ENCODE measurements around the gene WDR64. TPM values are rescaled to one million over a fixed set of nuclear protein-coding genes. Genes with fewer than 3 reads are reported as not detected.

WDR64 gene
- total RNA-seq, 2 donors from 2014 or later: not detected

GRCh38 chr1:241627453-241628259 lies 24.4 kb upstream of the WDR64 start:
- intact Hi-C loops (cut with DNase I): loop anchor here (5.0 to 10.0 kb wide), 2 partner anchors 93 to 95 kb away; partner anchors contain the start of gene KMO (in 2 of the 2)
- ATAC-seq (peak in 1 of 2 donors; percentile 59), DNase-seq (no peak)

- intact Hi-C loops (cut with DNase I): no loop called here
- no peak for ATAC-seq
Measured at GRCh38 chr1:241630005-241630404, 22.1 kb upstream of the WDR64 start.

GRCh38 chr1:241630476-241630875 lies 21.6 kb upstream of the WDR64 start:
- DNase-seq (no peak), ATAC-seq (no peak)
- intact Hi-C loops (cut with DNase I): no loop called here

More at GRCh38 chr1:241630005-241630404, 22.1 kb upstream of the WDR64 start:
- no peak for DNase-seq

GRCh38 chr1:241630899-241631298 lies 21.2 kb upstream of the WDR64 start:
- no peak for ATAC-seq
- DNase-seq: no peak
- intact Hi-C loops (cut with DNase I): no loop called here

GRCh38 chr1:241631674-241632073 lies 20.4 kb upstream of the WDR64 start:
- ATAC-seq: no peak
- no peak for DNase-seq
- intact Hi-C loops (cut with DNase I): no loop called here

GRCh38 chr1:241632987-241633386 lies 19.1 kb upstream of the WDR64 start:
- DNase-seq (no peak), ATAC-seq (no peak)
- intact Hi-C loops (cut with DNase I): no loop called here

GRCh38 chr1:241635556-241636152 lies 16.4 kb upstream of the WDR64 start:
- DNase-seq (no peak), ATAC-seq (no peak)
- intact Hi-C loops (cut with DNase I): no loop called here

GRCh38 chr1:241636291-241636690 lies 15.8 kb upstream of the WDR64 start:
- intact Hi-C loops (cut with DNase I): no loop called here
- ATAC-seq (no peak), DNase-seq (no peak)

- ATAC-seq: no peak
- intact Hi-C loops (cut with DNase I): no loop called here
- no peak for DNase-seq
Measured at GRCh38 chr1:241637046-241637590, 15.0 kb upstream of the WDR64 start.

GRCh38 chr1:241637604-241638003 lies 14.5 kb upstream of the WDR64 start:
- intact Hi-C loops (cut with DNase I): no loop called here
- no peak for ATAC-seq
- DNase-seq: no peak

- intact Hi-C loops (cut with DNase I): no loop called here
- ATAC-seq (no peak), DNase-seq (no peak)
Measured at GRCh38 chr1:241638099-241638682, 13.9 kb upstream of the WDR64 start.

- DNase-seq (no peak), ATAC-seq (no peak)
- intact Hi-C loops (cut with DNase I): no loop called here
Measured at GRCh38 chr1:241638909-241639622, 13.0 kb upstream of the WDR64 start.

GRCh38 chr1:241639623-241640148 lies 12.4 kb upstream of the WDR64 start:
- peak; percentile 31 to 41 for ATAC-seq
- DNase-seq: peak; percentile 32
- intact Hi-C loops (cut with DNase I): no loop called here

- peak; percentile 95 for DNase-seq
- intact Hi-C loops (cut with DNase I): no loop called here
- ATAC-seq: peak; percentile 100
Measured at GRCh38 chr1:241640149-241640866, 11.8 kb upstream of the WDR64 start, which contains the start of the genes CHML and OPN3. CHML (minus strand) TSS chr1:241640369; CDS start chr1:241635766, 4,603 bp downstream. OPN3 (minus strand) TSS chr1:241640369; CDS start chr1:241640254, 115 bp downstream.

- intact Hi-C loops (cut with DNase I): no loop called here
- DNase-seq (no peak), ATAC-seq (no peak)
Measured at GRCh38 chr1:241640867-241641622, 11.0 kb upstream of the WDR64 start.

GRCh38 chr1:241641773-241642592 lies 10.1 kb upstream of the WDR64 start:
- ATAC-seq (no peak), DNase-seq (no peak)
- intact Hi-C loops (cut with DNase I): no loop called here

- ATAC-seq: no peak
- DNase-seq: no peak
- intact Hi-C loops (cut with DNase I): no loop called here
Measured at GRCh38 chr1:241642593-241642944, 9.5 kb upstream of the WDR64 start.

Data from left cardiac atrium (tissue), 4 donors.